ENCODE data around the gene EPYC. TPM values are rescaled to one million over a fixed set of nuclear protein-coding genes. Genes with fewer than 3 reads are reported as not detected.

Gene EPYC
- total and polyA plus RNA-seq, 10 of the 15 experiments (the other 5 are each of a cell fraction or from before 2014, with no cell fraction given) = not detected

DNA sequence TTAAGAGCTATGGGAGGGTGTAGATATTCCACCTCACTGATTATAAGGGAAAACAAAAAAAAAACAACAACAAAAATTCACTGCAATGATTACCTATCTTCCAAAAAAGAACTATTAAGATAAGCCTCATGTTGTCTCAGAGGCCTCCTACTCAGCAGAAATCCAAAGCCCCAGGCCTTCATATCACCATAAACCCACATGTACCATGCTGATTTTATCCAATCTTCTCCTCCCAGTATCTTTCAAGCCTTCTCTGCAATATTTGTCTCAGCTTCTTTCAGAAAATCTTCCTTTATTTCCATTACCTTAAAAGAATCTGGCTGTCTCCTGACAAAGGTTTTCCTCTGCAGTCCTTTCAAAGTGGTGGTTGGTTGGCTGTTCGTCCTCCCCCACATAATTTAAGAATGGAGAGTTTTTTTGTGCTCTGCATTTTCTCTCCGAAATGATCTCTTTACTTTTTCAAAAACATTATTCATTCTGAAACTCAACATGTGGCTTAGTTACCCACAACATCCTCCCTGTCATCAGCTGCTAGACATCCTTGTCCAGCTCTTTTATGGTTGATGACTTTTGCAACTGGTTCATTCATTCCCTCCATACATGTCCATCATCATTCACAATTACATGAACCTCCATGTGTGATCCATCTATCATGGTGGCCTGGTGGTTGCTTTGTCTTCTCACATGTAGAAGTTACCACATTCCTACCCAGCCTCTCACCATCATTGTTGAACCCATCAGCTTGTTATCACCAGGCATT lies 2.9 kb upstream of the EPYC start:
- ChIA-PET RAD21 (ENCODE audit: unreplicated experiment) (no interaction called here), CTCF (interaction anchor here (1.6 kb wide), 1 partner anchor 101 kb away, joined by 6 read pairs; no protein-coding TSS in a partner anchor), POLR2A (no interaction called here), SMC1A (ENCODE audit: uncharacterized antibody, unreplicated experiment) (no interaction called here)
- no peaks in the 10 kb centered on the region for H4K20me1 ChIP-seq (ENCODE audit: control insufficient read depth, insufficient read depth)
- H2AFZ ChIP-seq (ENCODE audit: control insufficient read depth, low read depth, low read length) = no peak overlapping the region
- no peaks in the 10 kb centered on the region for H3K9me3 ChIP-seq (replicated peaks; ENCODE audit: control insufficient read depth, insufficient read depth, low read length)
- H3K4me3 ChIP-seq = no peak overlapping the region
- no peaks in the 10 kb centered on the region for H3K79me2 ChIP-seq (ENCODE audit: control insufficient read depth, insufficient read depth, low read length)
- no TSS peak for BruUV-seq (replicated peaks)
- intact Hi-C loops (cut with micrococcal nuclease; ENCODE audit: unreplicated experiment) (no loop called here), in situ Hi-C loops (cut with MboI) (no loop called here)
- peaks cover 23% of the 10 kb centered on the region for H3K4me1 ChIP-seq (ENCODE audit: control insufficient read depth, insufficient read depth, low read length)
- H3K9ac ChIP-seq (ENCODE audit: control insufficient read depth, insufficient read depth, low read length) = no peak overlapping the region
- 0 out of 4 replicates have a peak, but pooled peaks cover 0 to 2% of the 10 kb centered on the region in 2 experiments for H3K27me3 ChIP-seq (replicated peaks in 1 of 2; ENCODE audit: control insufficient read depth in 2 of 2, insufficient read depth in 2 of 2, low read length in 1 of 2)
- DNase-seq (ENCODE audit: low read depth, low spot score) (peak; percentile 41), ATAC-seq (peak; percentile 78), FAIRE-seq (peak; percentile 82)
- 0% methylated on average over 2 of the region's 2 CpGs for WGBS (ENCODE audit: insufficient coverage, insufficient replicate concordance, low lambda C conversion rate, missing lambda C conversion rate)
- peak overlapping the region; percentile 15; the same call in 1 of the 2 replicates for H3K4me2 ChIP-seq (ENCODE audit: control insufficient read depth, insufficient read depth)
- H3K27ac ChIP-seq (ENCODE audit: control insufficient read depth, insufficient read depth) = no peak overlapping the region
- no peaks in the 10 kb centered on the region for H3K36me3 ChIP-seq (ENCODE audit: control insufficient read depth in 2 of 2, insufficient read depth in 2 of 2, low read length in 1 of 2)
- TF ChIP-seq, protein P1, sequence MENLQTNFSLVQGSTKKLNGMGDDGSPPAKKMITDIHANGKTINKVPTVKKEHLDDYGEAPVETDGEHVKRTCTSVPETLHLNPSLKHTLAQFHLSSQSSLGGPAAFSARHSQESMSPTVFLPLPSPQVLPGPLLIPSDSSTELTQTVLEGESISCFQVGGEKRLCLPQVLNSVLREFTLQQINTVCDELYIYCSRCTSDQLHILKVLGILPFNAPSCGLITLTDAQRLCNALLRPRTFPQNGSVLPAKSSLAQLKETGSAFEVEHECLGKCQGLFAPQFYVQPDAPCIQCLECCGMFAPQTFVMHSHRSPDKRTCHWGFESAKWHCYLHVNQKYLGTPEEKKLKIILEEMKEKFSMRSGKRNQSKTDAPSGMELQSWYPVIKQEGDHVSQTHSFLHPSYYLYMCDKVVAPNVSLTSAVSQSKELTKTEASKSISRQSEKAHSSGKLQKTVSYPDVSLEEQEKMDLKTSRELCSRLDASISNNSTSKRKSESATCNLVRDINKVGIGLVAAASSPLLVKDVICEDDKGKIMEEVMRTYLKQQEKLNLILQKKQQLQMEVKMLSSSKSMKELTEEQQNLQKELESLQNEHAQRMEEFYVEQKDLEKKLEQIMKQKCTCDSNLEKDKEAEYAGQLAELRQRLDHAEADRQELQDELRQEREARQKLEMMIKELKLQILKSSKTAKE (IDR thresholded peaks at IDR 0.05; ENCODE audit: low read depth, poor library complexity, severe bottlenecking) = peak; percentile 83
- TF ChIP-seq RUNX3 (IDR thresholded peaks at IDR 0.05; ENCODE audit: low read length) (peak; percentile 97), FOS (IDR thresholded peaks at IDR 0.05; ENCODE audit: borderline replicate concordance, extremely low read depth, insufficient read length) (no peak), IKZF2 (IDR thresholded peaks at IDR 0.05) (peak; percentile 68 to 70), NFXL1 (IDR thresholded peaks at IDR 0.05; ENCODE audit: borderline replicate concordance) (no peak), PML (IDR thresholded peaks at IDR 0.05; ENCODE audit: low read length) (peak; percentile 55; the same call in 1 of the 2 replicates), BCL11A (IDR thresholded peaks at IDR 0.05; ENCODE audit: low read depth, low read length) (0 out of 2 replicates have a peak, but pooled peaks have one; percentile 48), POLR2A (IDR thresholded peaks at IDR 0.05; ENCODE audit: low read depth, low read length) (no peak), TCF7 (IDR thresholded peaks at IDR 0.05; ENCODE audit: borderline replicate concordance) (0 out of 2 replicates have a peak, but pooled peaks have one; percentile 49), YY1 (IDR thresholded peaks at IDR 0.05; ENCODE audit: low read depth, low read length) (no peak), EP300 (IDR thresholded peaks at IDR 0.05; ENCODE audit: borderline replicate concordance in 1 of 2, control insufficient read depth in 1 of 2, low read depth in 2 of 2, low read length in 2 of 2) (peak; percentile 39 to 49; a peak in 1 of 4 replicates), DPF2 (IDR thresholded peaks at IDR 0.05) (peak; percentile 76; the same call in 1 of the 2 replicates), ZNF24 (IDR thresholded peaks at IDR 0.05) (peak; percentile 96), TCF12 (IDR thresholded peaks at IDR 0.05; ENCODE audit: low read depth, low read length) (peak; percentile 50; the same call in 1 of the 2 replicates)
- TF ChIP-seq, protein P2, sequence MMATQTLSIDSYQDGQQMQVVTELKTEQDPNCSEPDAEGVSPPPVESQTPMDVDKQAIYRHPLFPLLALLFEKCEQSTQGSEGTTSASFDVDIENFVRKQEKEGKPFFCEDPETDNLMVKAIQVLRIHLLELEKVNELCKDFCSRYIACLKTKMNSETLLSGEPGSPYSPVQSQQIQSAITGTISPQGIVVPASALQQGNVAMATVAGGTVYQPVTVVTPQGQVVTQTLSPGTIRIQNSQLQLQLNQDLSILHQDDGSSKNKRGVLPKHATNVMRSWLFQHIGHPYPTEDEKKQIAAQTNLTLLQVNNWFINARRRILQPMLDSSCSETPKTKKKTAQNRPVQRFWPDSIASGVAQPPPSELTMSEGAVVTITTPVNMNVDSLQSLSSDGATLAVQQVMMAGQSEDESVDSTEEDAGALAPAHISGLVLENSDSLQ (IDR thresholded peaks at IDR 0.05) = peak; percentile 79
- TF ChIP-seq, protein P3, sequence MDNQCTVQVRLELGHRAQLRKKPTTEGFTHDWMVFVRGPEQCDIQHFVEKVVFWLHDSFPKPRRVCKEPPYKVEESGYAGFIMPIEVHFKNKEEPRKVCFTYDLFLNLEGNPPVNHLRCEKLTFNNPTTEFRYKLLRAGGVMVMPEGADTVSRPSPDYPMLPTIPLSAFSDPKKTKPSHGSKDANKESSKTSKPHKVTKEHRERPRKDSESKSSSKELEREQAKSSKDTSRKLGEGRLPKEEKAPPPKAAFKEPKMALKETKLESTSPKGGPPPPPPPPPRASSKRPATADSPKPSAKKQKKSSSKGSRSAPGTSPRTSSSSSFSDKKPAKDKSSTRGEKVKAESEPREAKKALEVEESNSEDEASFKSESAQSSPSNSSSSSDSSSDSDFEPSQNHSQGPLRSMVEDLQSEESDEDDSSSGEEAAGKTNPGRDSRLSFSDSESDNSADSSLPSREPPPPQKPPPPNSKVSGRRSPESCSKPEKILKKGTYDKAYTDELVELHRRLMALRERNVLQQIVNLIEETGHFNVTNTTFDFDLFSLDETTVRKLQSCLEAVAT (IDR thresholded peaks at IDR 0.05) = no peak
- TF ChIP-seq, protein P4, sequence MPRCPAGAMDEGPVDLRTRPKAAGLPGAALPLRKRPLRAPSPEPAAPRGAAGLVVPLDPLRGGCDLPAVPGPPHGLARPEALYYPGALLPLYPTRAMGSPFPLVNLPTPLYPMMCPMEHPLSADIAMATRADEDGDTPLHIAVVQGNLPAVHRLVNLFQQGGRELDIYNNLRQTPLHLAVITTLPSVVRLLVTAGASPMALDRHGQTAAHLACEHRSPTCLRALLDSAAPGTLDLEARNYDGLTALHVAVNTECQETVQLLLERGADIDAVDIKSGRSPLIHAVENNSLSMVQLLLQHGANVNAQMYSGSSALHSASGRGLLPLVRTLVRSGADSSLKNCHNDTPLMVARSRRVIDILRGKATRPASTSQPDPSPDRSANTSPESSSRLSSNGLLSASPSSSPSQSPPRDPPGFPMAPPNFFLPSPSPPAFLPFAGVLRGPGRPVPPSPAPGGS (IDR thresholded peaks at IDR 0.05; ENCODE audit: borderline replicate concordance, insufficient read depth, low read depth, low read length, poor library complexity, severe bottlenecking) = peak; percentile 15
